Esophagus squamous epithelium (tissue), 4 donors: ENCODE data around the gene CPLX1.

Experiments used
- POLR2A ChIP-seq, 4 donors: fragments of 450-650 bp; IDR thresholded peaks; one replicate each; pipeline ENCODE4 v1.6.1; 2017; ENCODE audit warnings: antibody characterized with exemption in 4 of 4, mild to moderate bottlenecking in 4 of 4, moderate library complexity in 3 of 4
- TF ChIP-seq, protein P1 (sequence below), 6 experiments: fragments of 450-650 bp in 4 of 6; fragments of 200-600 bp in 2 of 6; sonication (generic) in 2 of 6; IDR thresholded peaks; one replicate each; pipeline ENCODE4 v1.5.1; 2016 to 2019; ENCODE audit warnings: antibody characterized with exemption in 6 of 6, mild to moderate bottlenecking in 4 of 6, moderate library complexity in 4 of 6

DNA sequence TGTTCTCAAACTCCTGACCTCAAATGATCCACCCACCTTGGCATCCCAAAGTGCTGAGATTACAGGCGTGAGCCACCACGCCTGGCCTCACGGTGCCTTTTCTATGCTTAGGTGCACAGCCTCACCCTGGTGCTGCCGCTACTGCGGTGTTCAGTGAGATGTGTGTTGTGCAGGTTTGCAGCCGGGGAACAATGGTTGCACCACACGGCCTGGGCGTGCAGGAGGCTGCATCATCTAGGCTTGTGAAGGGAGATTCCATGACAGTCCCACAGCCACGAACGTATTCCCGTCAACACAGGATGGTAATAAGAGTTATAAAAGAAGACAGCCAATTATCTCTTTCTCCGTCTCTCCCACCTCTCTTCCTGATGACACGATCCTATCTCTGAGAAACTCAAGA lies 22.0 kb downstream of the CPLX1 start:
- TF ChIP-seq, protein P1, sequence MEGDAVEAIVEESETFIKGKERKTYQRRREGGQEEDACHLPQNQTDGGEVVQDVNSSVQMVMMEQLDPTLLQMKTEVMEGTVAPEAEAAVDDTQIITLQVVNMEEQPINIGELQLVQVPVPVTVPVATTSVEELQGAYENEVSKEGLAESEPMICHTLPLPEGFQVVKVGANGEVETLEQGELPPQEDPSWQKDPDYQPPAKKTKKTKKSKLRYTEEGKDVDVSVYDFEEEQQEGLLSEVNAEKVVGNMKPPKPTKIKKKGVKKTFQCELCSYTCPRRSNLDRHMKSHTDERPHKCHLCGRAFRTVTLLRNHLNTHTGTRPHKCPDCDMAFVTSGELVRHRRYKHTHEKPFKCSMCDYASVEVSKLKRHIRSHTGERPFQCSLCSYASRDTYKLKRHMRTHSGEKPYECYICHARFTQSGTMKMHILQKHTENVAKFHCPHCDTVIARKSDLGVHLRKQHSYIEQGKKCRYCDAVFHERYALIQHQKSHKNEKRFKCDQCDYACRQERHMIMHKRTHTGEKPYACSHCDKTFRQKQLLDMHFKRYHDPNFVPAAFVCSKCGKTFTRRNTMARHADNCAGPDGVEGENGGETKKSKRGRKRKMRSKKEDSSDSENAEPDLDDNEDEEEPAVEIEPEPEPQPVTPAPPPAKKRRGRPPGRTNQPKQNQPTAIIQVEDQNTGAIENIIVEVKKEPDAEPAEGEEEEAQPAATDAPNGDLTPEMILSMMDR (IDR thresholded peaks at IDR 0.05), result no peak
- no peak for TF ChIP-seq POLR2A (IDR thresholded peaks at IDR 0.05)
